ENCODE data around the gene CAMK4. TPM values are rescaled to one million over a fixed set of nuclear protein-coding genes. Genes with fewer than 3 reads are reported as not detected.

The CAMK4 gene
- total RNA-seq, 4 donors from 2014 or later, result 0.16 to 5.0 (median 4.4) TPM

DNA sequence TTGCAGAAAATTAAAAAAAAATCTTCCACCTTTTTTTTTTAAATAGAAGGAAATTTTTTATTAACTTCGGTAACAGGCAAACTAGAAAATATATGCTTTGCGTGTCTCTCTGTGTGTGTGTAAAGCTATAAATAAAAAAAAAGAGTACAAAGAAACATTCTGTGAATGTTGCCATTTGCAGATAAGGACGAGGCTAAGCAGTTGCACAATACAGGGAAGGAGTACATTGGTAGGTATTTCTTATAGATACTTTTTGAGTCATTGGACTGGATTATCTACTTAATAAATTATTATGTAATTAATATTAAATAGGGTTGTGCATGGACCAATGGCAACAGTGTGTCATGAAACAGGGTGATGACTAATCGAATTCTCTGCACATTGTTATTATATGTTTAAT, 102.4 kb downstream of the CAMK4 start:
- Histone ChIP-seq H3K27me3 (no peaks in the 10 kb centered on the region), H3K9me3 (peaks cover 0 to 6% (median 0%) of the 10 kb centered on the region in 3 donors), H3K4me3 (no peak overlapping the region), H3K4me1 (no peaks in the 10 kb centered on the region), H3K27ac (no peak overlapping the region), H3K36me3 (no peaks in the 10 kb centered on the region)
- no peak for ATAC-seq
- WGBS, 2 donors (ENCODE audit: low coverage in 1 of 2), result 87 to 88% methylated on average over 4 of the region's 4 CpGs
- TF ChIP-seq EP300 (IDR thresholded peaks at IDR 0.05) (no peak), POLR2AphosphoS5 (IDR thresholded peaks at IDR 0.05) (no peak), POLR2A (IDR thresholded peaks at IDR 0.05) (no peak)
- TF ChIP-seq, protein P1, sequence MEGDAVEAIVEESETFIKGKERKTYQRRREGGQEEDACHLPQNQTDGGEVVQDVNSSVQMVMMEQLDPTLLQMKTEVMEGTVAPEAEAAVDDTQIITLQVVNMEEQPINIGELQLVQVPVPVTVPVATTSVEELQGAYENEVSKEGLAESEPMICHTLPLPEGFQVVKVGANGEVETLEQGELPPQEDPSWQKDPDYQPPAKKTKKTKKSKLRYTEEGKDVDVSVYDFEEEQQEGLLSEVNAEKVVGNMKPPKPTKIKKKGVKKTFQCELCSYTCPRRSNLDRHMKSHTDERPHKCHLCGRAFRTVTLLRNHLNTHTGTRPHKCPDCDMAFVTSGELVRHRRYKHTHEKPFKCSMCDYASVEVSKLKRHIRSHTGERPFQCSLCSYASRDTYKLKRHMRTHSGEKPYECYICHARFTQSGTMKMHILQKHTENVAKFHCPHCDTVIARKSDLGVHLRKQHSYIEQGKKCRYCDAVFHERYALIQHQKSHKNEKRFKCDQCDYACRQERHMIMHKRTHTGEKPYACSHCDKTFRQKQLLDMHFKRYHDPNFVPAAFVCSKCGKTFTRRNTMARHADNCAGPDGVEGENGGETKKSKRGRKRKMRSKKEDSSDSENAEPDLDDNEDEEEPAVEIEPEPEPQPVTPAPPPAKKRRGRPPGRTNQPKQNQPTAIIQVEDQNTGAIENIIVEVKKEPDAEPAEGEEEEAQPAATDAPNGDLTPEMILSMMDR (IDR thresholded peaks at IDR 0.05), result no peak

DNA sequence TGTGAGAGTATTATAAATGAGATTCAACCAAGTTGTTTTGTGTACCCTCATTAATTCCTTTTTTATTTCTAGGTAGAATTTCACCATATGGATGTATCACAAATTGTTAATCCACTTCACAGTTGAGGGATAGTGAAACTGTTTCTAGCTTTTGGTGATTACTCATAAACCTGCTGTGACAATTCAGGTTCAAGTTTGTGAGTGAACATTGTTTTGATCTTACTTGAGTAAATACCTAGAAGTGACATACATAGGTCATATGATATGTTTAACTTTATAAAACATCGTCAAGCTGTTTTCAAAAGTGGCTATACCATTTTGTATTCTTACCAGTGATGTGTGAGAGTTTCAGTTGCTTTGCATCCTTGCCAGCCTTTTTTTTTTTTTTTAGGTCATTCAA, 112.9 kb downstream of the CAMK4 start:
- no peak overlapping the region for H3K27ac ChIP-seq
- no peak overlapping the region for H3K4me3 ChIP-seq
- 80 to 90% methylated on average over 1 of the region's 1 CpG for WGBS, 2 donors (ENCODE audit: low coverage in 1 of 2)
- H3K27me3 ChIP-seq, result no peaks in the 10 kb centered on the region
- H3K36me3 ChIP-seq, result no peaks in the 10 kb centered on the region
- no peak for ATAC-seq
- no peaks in the 10 kb centered on the region for H3K9me3 ChIP-seq
- no peak for TF ChIP-seq EP300 (IDR thresholded peaks at IDR 0.05)
- TF ChIP-seq POLR2A (IDR thresholded peaks at IDR 0.05), result no peak
- TF ChIP-seq, protein P1 (IDR thresholded peaks at IDR 0.05), result no peak
- TF ChIP-seq POLR2AphosphoS5 (IDR thresholded peaks at IDR 0.05), result no peak
- H3K4me1 ChIP-seq, result no peaks in the 10 kb centered on the region

DNA sequence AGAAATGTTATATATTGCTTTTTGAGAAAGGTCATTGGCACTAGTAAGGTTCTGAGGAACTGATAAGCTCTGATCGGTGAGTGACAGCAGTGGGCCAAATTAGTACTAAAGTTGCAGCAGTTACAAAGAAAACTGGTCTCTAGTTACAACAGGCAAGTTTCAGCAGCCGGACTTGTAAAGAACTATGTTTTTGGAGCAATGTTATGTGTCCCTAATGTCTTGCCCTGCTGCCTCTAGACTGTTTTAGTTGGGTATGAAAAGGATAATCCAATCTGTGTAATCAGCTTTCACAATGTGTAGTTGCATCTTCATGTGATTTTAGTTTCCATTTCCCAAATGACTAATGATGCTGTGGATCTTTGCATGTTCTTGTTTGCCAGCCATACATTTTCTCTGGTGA, 113.5 kb downstream of the CAMK4 start:
- WGBS, 2 donors (ENCODE audit: low coverage in 1 of 2), result 10 to 39% methylated on average over 2 of the region's 2 CpGs
- H3K27me3 ChIP-seq, result no peaks in the 10 kb centered on the region

DNA sequence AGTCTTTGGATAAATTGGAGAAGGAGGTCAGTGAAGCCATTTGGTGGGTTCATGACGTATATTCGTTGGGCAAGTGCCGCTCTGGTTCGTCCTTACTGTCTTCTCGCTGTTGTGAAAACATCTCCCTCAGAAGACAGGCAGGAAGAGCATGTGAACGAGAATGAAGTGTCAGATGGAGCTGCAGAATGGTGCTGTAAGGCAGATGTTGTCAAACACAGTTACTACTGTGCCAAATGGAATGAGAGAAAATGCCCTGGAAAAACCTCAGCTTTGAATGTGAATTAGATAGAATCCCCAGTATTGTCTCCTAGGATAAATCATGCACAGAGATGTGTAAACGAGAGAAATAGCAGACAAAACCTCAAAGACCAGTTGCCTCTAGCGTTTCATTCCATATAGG, 121.5 kb downstream of the CAMK4 start:
- TF ChIP-seq POLR2A (IDR thresholded peaks at IDR 0.05) (no peak), POLR2AphosphoS5 (IDR thresholded peaks at IDR 0.05) (no peak), EP300 (IDR thresholded peaks at IDR 0.05) (no peak)
- TF ChIP-seq, protein P1 (IDR thresholded peaks at IDR 0.05), result no peak
- H3K36me3 ChIP-seq, result no peaks in the 10 kb centered on the region
- no peaks in the 10 kb centered on the region for H3K27me3 ChIP-seq
- no peaks in the 10 kb centered on the region for H3K4me1 ChIP-seq
- 57 to 59% methylated on average over 5 to 8 of the region's 8 CpGs for WGBS, 2 donors (ENCODE audit: low coverage in 1 of 2)
- no peak for ATAC-seq
- H3K27ac ChIP-seq, result no peak overlapping the region
- no peaks in the 10 kb centered on the region for H3K9me3 ChIP-seq
- H3K4me3 ChIP-seq, result no peak overlapping the region

More for the DNA sequence above, 113.5 kb downstream of the CAMK4 start:
- Histone ChIP-seq H3K4me3 (no peak overlapping the region), H3K36me3 (no peaks in the 10 kb centered on the region), H3K4me1 (no peaks in the 10 kb centered on the region), H3K27ac (no peak overlapping the region), H3K9me3 (no peaks in the 10 kb centered on the region)
- ATAC-seq, result no peak
- TF ChIP-seq, protein P1 (IDR thresholded peaks at IDR 0.05), result no peak

DNA sequence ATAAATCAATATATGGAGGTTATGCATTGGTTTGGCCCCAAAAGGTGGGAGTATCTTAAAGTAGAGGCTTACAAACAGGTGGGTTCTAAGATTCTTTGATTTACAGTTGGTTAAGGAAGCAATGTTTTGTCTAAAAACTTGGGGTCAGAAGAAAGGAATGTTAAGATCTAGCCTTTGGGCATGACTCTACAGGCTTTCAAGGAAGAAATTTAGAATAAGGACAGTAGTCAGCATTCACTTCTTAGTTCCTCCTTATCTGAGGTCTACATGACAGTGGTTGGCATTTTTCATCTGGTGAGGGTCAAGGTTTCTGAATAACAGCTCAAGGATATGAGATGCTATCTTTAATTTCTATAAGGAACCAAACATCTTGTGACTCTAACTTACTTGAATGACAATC, 122.8 kb downstream of the CAMK4 start:
- Histone ChIP-seq H3K9me3 (no peaks in the 10 kb centered on the region), H3K27me3 (no peaks in the 10 kb centered on the region), H3K4me3 (no peak overlapping the region), H3K4me1 (no peaks in the 10 kb centered on the region), H3K27ac (no peak overlapping the region), H3K36me3 (no peaks in the 10 kb centered on the region)
- TF ChIP-seq POLR2AphosphoS5 (IDR thresholded peaks at IDR 0.05) (no peak), EP300 (IDR thresholded peaks at IDR 0.05) (no peak), POLR2A (IDR thresholded peaks at IDR 0.05) (no peak)
- TF ChIP-seq, protein P1 (IDR thresholded peaks at IDR 0.05), result no peak
- no peak for ATAC-seq

Measured in gastroesophageal sphincter (tissue), 4 donors.